GM23338 (cell line): ENCODE measurements around the gene CCAR1. TPM values are rescaled to one million over a fixed set of nuclear protein-coding genes. Genes with fewer than 3 reads are reported as not detected.

Experiments
- ATAC-seq: fragments of 200-7000 bp; cut with Tn5 transposase; 3 replicates; pipeline ENCODE4 v1.9.1; 2020
- DNase-seq: peaks from one replicate; pipeline ENCODE4 v3.0.0-alpha.2; 2015; ENCODE audit warnings: low spot score
- H2AFZ ChIP-seq: fragments of 200-600 bp; sonication (generic); 2 replicates; pipeline ENCODE4 v1.8.0; 2016; ENCODE audit warnings: antibody characterized with exemption, mild to moderate bottlenecking, moderate library complexity
- H3F3A ChIP-seq: fragments of 200-600 bp; sonication (generic); replicated peaks from 2 replicates; pipeline ENCODE4 v1.8.0; 2017; ENCODE audit warnings: antibody characterized with exemption, mixed run types, low read depth
- H3K27ac ChIP-seq: fragments of 200-600 bp; sonication (generic); 2 replicates; pipeline ENCODE4 v1.6.1; 2016; ENCODE audit warnings: low read depth
- H3K27me3 ChIP-seq: fragments of 200-600 bp; sonication (generic); 2 replicates; pipeline ENCODE4 v1.8.0; 2016; ENCODE audit warnings: mild to moderate bottlenecking, mixed run types, moderate library complexity; ENCODE audit not compliant: insufficient read depth
- H3K36me3 ChIP-seq: fragments of 200-600 bp; sonication (generic); 2 replicates; pipeline ENCODE4 v1.8.0; 2016; ENCODE audit warnings: mild to moderate bottlenecking; ENCODE audit not compliant: insufficient read depth
- H3K4me1 ChIP-seq: fragments of 200-600 bp; sonication (generic); 2 replicates; pipeline ENCODE4 v1.8.0; 2016; ENCODE audit warnings: mild to moderate bottlenecking, moderate library complexity; ENCODE audit not compliant: insufficient read depth
- H3K4me2 ChIP-seq: fragments of 200-600 bp; sonication (generic); 2 replicates; pipeline ENCODE4 v1.7.1; 2017; ENCODE audit warnings: mixed run types
- H3K4me3 ChIP-seq: fragments of 200-600 bp; sonication (generic); 2 replicates; pipeline ENCODE4 v1.6.1; 2016; ENCODE audit warnings: mixed run types
- H3K79me2 ChIP-seq: fragments of 200-600 bp; sonication (generic); replicated peaks from 2 replicates; pipeline ENCODE4 v1.8.0; 2017; ENCODE audit warnings: mild to moderate bottlenecking; ENCODE audit not compliant: insufficient read depth
- H3K9me2 ChIP-seq: fragments of 200-600 bp; sonication (generic); 2 replicates; pipeline ENCODE4 v1.8.0; 2017; ENCODE audit not compliant: insufficient read depth
- H4K20me1 ChIP-seq: fragments of 200-600 bp; sonication (generic); replicated peaks from 2 replicates; pipeline ENCODE4 v1.8.0; 2017; ENCODE audit warnings: mild to moderate bottlenecking; ENCODE audit not compliant: insufficient read depth
- H3K27ac Mint-ChIP-seq: 2 replicates; pipeline ENCODE4 v1.8.0; 2020; ENCODE audit warnings: inconsistent platforms, mild to moderate bottlenecking, moderate library complexity, mixed read lengths
- H3K27me3 Mint-ChIP-seq: 3 replicates; pipeline ENCODE4 v1.8.0; 2022; ENCODE audit warnings: low read depth, mild to moderate bottlenecking, moderate library complexity, mixed read lengths, inconsistent platforms; ENCODE audit not compliant: insufficient read depth, poor library complexity
- H3K36me3 Mint-ChIP-seq: 3 replicates; pipeline ENCODE4 v1.8.0; 2021; ENCODE audit warnings: low read depth, mild to moderate bottlenecking, inconsistent platforms, moderate library complexity, mixed read lengths
- H3K4me1 Mint-ChIP-seq: 3 replicates; pipeline ENCODE4 v1.8.0; 2020; ENCODE audit warnings: mild to moderate bottlenecking, inconsistent platforms, mixed read lengths
- H3K4me3 Mint-ChIP-seq: 3 replicates; pipeline ENCODE4 v1.8.0; 2021; ENCODE audit warnings: moderate library complexity, mild to moderate bottlenecking, inconsistent platforms, mixed read lengths
- H3K9me3 Mint-ChIP-seq: 3 replicates; pipeline ENCODE4 v1.8.0; 2020; ENCODE audit warnings: moderate library complexity, mild to moderate bottlenecking, inconsistent platforms, mixed read lengths
- CREB1 ChIP-seq: fragments of 250-450 bp; sonication (Bioruptor Pico); IDR thresholded peaks from 2 replicates; pipeline ENCODE4 v1.5.0; 2020; ENCODE audit warnings: low read depth, mild to moderate bottlenecking, moderate library complexity
- ETS1 ChIP-seq: IDR thresholded peaks from 2 replicates; pipeline ENCODE4 v1.6.1; 2016; ENCODE audit warnings: antibody characterized with exemption
- EZH2phosphoT487 ChIP-seq: fragments of 200-600 bp; sonication (generic); IDR thresholded peaks from one replicate; pipeline ENCODE4 v1.8.1; 2018; ENCODE audit warnings: antibody characterized with exemption; ENCODE audit not compliant: unreplicated experiment
- JUNB ChIP-seq: IDR thresholded peaks from one replicate; pipeline ENCODE4 v1.6.1; 2016; ENCODE audit warnings: antibody characterized with exemption; ENCODE audit not compliant: unreplicated experiment
- NANOG ChIP-seq: IDR thresholded peaks from 2 replicates; pipeline ENCODE4 v1.6.1; 2016; ENCODE audit warnings: antibody characterized with exemption, borderline replicate concordance
- POLR2AphosphoS5 ChIP-seq: IDR thresholded peaks from 2 replicates; pipeline ENCODE4 v1.6.1; 2016; ENCODE audit warnings: antibody characterized with exemption, low read depth
- STAT1 ChIP-seq: IDR thresholded peaks from one replicate; pipeline ENCODE4 v1.6.1; 2016; ENCODE audit warnings: antibody characterized with exemption; ENCODE audit not compliant: unreplicated experiment
- ZNF331 ChIP-seq: fragments of 250-450 bp; sonication (Bioruptor Pico); IDR thresholded peaks from 2 replicates; pipeline ENCODE4 v1.5.0; 2020; ENCODE audit warnings: low read depth, mild to moderate bottlenecking, moderate library complexity
- ZNF462 ChIP-seq: fragments of 250-450 bp; sonication (Bioruptor Pico); IDR thresholded peaks from 2 replicates; pipeline ENCODE4 v1.5.0; 2020; ENCODE audit warnings: mild to moderate bottlenecking, moderate library complexity
- polyA plus RNA-seq: library from polyadenylated mRNA; unstranded; fragments of >200 nt; fragmentation: Nextera tagmentation; extraction: Ambion mirVana; gene quantifications from 2 replicates; pipeline ENCODE4 v1.2.1, GENCODE V29; 2016
- total RNA-seq: library from RNA; depleted of rRNA; stranded (reverse); fragments of >200 nt; shearing (Covaris generic); gene quantifications from 2 replicates; pipeline ENCODE4 v1.2.3, GENCODE V29; 2014

The CCAR1 gene
- total and polyA plus RNA-seq, 2 experiments from 2014 or later: 118 to 121 TPM

- Histone ChIP-seq H3K27me3 (no peaks in the 10 kb centered on the region), H4K20me1 (peaks cover 20% of the 10 kb centered on the region), H3K4me3 (no peak overlapping the region), H3F3A (peaks cover 17% of the 10 kb centered on the region; the same call in 1 of the 2 replicates), H3K27ac (no peak overlapping the region), H3K79me2 (peaks cover 87% of the 10 kb centered on the region), H3K9me2 (peaks cover 1% of the 10 kb centered on the region; the same call in 1 of the 2 replicates), H2AFZ (no peak overlapping the region), H3K4me2 (no peak overlapping the region), H3K4me1 (peaks cover 7% of the 10 kb centered on the region; the same call in 1 of the 2 replicates), H3K36me3 (peaks cover 61% of the 10 kb centered on the region)
- H3K27ac Mint-ChIP-seq: no peak overlapping the region
- H3K4me3 Mint-ChIP-seq: no peak overlapping the region
- H3K4me1 Mint-ChIP-seq: peaks cover 6% of the 10 kb centered on the region
- no peak for DNase-seq
- H3K9me3 Mint-ChIP-seq: no peaks in the 10 kb centered on the region; the same call in 1 of the 3 replicates
- peaks cover 75% of the 10 kb centered on the region for H3K36me3 Mint-ChIP-seq
- peaks cover 8% of the 10 kb centered on the region for H3K27me3 Mint-ChIP-seq
- no peak for ATAC-seq
- TF ChIP-seq NANOG: no peak
- no peak for TF ChIP-seq CREB1 (CRISPR knock-in tag)
- TF ChIP-seq ETS1: no peak
- TF ChIP-seq ZNF462 (CRISPR knock-in tag): no peak
- TF ChIP-seq STAT1: no peak
- TF ChIP-seq EZH2phosphoT487: no peak
- TF ChIP-seq POLR2AphosphoS5: no peak
- TF ChIP-seq JUNB: no peak
- no peak for TF ChIP-seq ZNF331
Observed at GRCh38 chr10:68725016-68725415, 4.0 kb downstream of the CCAR1 start.
